Mesothelial cell of epicardium (in vitro differentiated cells): Measurements from ENCODE around the gene CCSER1. TPM values are rescaled to one million over a fixed set of nuclear protein-coding genes. Genes with fewer than 3 reads are reported as not detected.

ENCODE experiments used
- DNase-seq, 2 experiments: peaks; one replicate each; pipeline ENCODE4 v3.0.0; 2021; ENCODE audit warnings: low spot score in 2 of 2; ENCODE audit not compliant: unreplicated experiment in 2 of 2
- H3K27ac Mint-ChIP-seq: 2 replicates; pipeline ENCODE4 v1.8.0; 2021; ENCODE audit warnings: mixed read lengths
- H3K27me3 Mint-ChIP-seq: 2 replicates; pipeline ENCODE4 v1.8.0; 2021; ENCODE audit warnings: low read depth, mixed read lengths
- H3K36me3 Mint-ChIP-seq: 2 replicates; pipeline ENCODE4 v1.8.0; 2021; ENCODE audit warnings: mixed read lengths
- H3K4me1 Mint-ChIP-seq: 2 replicates; pipeline ENCODE4 v1.8.0; 2021; ENCODE audit warnings: mixed read lengths
- H3K4me3 Mint-ChIP-seq: 2 replicates; pipeline ENCODE4 v1.8.0; 2021; ENCODE audit warnings: mild to moderate bottlenecking, moderate library complexity, mixed read lengths
- H3K9me3 Mint-ChIP-seq: 2 replicates; pipeline ENCODE4 v1.8.0; 2021; ENCODE audit warnings: mixed read lengths
- CTCF ChIP-seq: fragments of 200-600 bp; sonication (generic); IDR thresholded peaks from one replicate; pipeline ENCODE4 v1.5.0; 2021; ENCODE audit warnings: antibody characterized with exemption; ENCODE audit not compliant: unreplicated experiment
- total RNA-seq: library from RNA; stranded (reverse); gene quantifications from 3 replicates; pipeline ENCODE4 v1.2.1, GENCODE V29; 2021

CCSER1 gene
- total RNA-seq, 1 donor from 2014 or later: 7.2 TPM

DNA sequence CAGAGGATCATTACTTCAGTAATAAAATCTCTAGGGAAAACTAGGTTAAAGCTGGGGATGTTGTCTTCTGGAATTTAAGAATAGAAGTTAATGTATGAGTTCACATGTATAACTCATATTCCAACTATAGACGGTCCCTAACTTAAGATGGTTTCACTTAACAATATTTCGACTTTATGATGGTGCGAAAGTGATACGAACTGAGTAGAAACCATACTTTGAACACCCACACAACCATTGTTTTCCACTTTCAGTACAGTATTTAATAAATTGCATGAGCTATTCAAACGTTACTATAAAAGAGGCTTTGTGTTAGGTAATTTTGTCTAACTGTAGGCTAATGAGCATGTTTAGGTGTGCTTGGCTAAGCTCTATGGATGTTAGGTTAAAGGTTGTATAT lies 38.7 kb downstream of the CCSER1 start:
- H3K4me1 Mint-ChIP-seq: no peaks in the 10 kb centered on the region
- no peak overlapping the region for H3K27ac Mint-ChIP-seq
- no peaks in the 10 kb centered on the region for H3K36me3 Mint-ChIP-seq
- no peak for TF ChIP-seq CTCF
- no peaks in the 10 kb centered on the region for H3K27me3 Mint-ChIP-seq
- peaks cover 9% of the 10 kb centered on the region for H3K9me3 Mint-ChIP-seq
- H3K4me3 Mint-ChIP-seq: no peak overlapping the region
- DNase-seq: no peak

DNA sequence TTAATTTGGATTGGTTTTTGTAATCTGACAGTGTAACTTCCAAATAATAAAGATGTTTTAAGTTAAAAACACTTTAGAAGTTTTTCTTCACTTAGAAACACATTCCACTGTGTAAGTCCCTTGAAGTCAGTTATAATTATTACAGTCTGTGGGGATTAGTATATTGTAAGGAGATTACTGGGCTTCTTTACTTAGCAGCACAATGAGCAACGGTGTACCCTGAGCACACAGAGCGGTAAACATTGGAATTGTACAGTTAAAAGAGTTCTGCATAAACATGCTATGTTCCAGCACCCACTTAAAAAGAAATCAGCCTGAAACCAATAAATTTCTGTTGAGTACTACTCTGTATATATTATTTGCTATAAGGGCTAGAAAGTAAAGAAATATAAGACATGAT lies 44.3 kb downstream of the CCSER1 start:
- Mint-ChIP-seq H3K9me3 (peaks cover 13% of the 10 kb centered on the region), H3K36me3 (no peaks in the 10 kb centered on the region), H3K27ac (no peak overlapping the region), H3K27me3 (no peaks in the 10 kb centered on the region), H3K4me1 (peaks cover 15% of the 10 kb centered on the region), H3K4me3 (no peak overlapping the region)
- DNase-seq: no peak
- TF ChIP-seq CTCF: no peak

DNA sequence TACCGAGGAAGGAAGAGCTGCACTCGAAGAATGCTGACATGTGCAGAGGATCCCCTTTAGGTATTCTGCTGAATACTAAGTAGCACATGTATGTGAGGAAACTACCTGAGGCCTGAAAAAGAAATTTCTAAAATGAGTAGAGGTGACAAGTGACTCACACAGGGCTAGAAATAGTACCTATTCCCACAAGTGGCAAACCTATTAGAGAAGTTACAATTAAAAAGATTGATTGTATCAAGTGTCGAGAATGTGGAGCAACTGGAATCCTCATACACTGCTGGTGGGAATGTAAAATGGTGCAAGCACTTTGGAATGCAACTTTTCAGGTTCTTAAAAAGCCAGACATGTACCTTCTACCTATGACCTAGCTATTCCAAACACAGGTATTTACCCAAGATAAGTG lies 47.4 kb downstream of the CCSER1 start:
- Mint-ChIP-seq H3K27me3 (no peaks in the 10 kb centered on the region), H3K36me3 (no peaks in the 10 kb centered on the region), H3K9me3 (peaks cover 10% of the 10 kb centered on the region), H3K4me3 (no peak overlapping the region), H3K4me1 (peaks cover 15% of the 10 kb centered on the region), H3K27ac (peak overlapping the region; percentile 57)
- DNase-seq: no peak
- TF ChIP-seq CTCF: no peak

DNA sequence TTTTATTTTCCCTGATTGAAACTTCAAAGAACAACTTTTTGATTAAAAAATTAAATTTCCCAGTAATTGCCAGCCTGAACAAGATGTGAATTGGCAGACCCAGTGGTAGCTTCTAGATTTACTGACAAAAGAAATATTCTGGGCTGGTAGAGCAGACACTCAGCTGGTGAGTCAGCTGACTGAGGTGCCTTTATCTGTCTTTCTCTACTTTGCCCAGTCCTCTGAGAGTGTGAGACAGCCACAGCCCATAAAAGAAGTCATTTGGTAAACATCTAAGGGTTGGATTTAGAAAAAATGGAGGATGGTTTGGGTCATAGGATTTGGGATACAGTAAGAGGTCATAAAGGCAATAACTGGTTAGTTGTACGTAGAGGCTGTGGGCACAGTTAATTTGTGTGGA lies 54.5 kb downstream of the CCSER1 start:
- DNase-seq: no peak
- Mint-ChIP-seq H3K27ac (no peak overlapping the region), H3K27me3 (peaks cover 12% of the 10 kb centered on the region), H3K9me3 (no peaks in the 10 kb centered on the region), H3K36me3 (no peaks in the 10 kb centered on the region), H3K4me1 (peaks cover 15% of the 10 kb centered on the region), H3K4me3 (no peak overlapping the region)
- no peak for TF ChIP-seq CTCF

DNA sequence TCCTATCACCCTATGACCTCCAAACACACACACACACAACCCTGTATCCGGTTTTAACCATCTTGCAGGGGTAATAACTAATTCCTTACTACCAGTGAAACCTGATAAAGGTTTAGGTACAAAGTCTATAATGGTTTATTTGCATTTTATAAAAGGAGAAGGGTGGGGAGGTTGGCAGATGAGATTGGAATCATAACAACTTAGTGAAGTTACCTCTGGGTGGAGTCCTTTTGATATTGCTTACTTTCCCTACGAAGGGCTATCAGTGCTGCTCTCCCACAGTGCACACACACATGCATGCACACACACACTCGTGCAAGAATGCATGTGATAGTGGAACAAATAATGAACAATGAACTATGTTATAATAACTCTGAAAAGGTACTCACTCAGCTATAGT lies 56.1 kb downstream of the CCSER1 start:
- no peaks in the 10 kb centered on the region for H3K9me3 Mint-ChIP-seq

More for the DNA sequence above, 56.1 kb downstream of the CCSER1 start:
- no peak overlapping the region for H3K27ac Mint-ChIP-seq
- no peak for DNase-seq
- H3K36me3 Mint-ChIP-seq: no peaks in the 10 kb centered on the region
- peaks cover 12% of the 10 kb centered on the region for H3K27me3 Mint-ChIP-seq
- no peak overlapping the region for H3K4me3 Mint-ChIP-seq
- peaks cover 19% of the 10 kb centered on the region for H3K4me1 Mint-ChIP-seq
- no peak for TF ChIP-seq CTCF
